Bronchial epithelial cell (primary cell): ENCODE results near the gene TNFRSF18. TPM values are rescaled to one million over a fixed set of nuclear protein-coding genes. Genes with fewer than 3 reads are reported as not detected.

Experiments used
- DNase-seq: peaks from one replicate; pipeline ENCODE4 v3.0.0-alpha.2; 2010; ENCODE audit warnings: low read depth
- FAIRE-seq: peaks from 2 replicates; lab custom pipeline; 2011; peaks lifted over from hg19 to GRCh38; lab: Jason Lieb, UNC
- H3K27me3 ChIP-seq: 2 replicates; pipeline ENCODE4 v1.5.1; 2011; ENCODE audit warnings: low read length; ENCODE audit not compliant: control insufficient read depth, insufficient read depth
- H3K36me3 ChIP-seq: 2 replicates; pipeline ENCODE4 v1.5.1; 2011; ENCODE audit warnings: low read length; ENCODE audit not compliant: control insufficient read depth, insufficient read depth
- H3K4me3 ChIP-seq: 2 replicates; pipeline ENCODE4 v1.5.1; 2011; ENCODE audit warnings: mild to moderate bottlenecking, low read depth, low read length, control low read depth
- total RNA-seq: library from RNA; depleted of rRNA; stranded (reverse); fragments of >200 nt; gene quantifications from 2 replicates; pipeline ENCODE4 v1.2.1, GENCODE V29; 2014
- TF ChIP-seq, protein P1 (sequence below): IDR thresholded peaks from 2 replicates; pipeline ENCODE4 v1.5.1; 2011; ENCODE audit warnings: mild to moderate bottlenecking, moderate library complexity, low read length, control low read depth, inconsistent platforms; ENCODE audit not compliant: insufficient read depth, severe bottlenecking

The TNFRSF18 gene
- total RNA-seq, 1 donor from 2014 or later = not detected

DNA sequence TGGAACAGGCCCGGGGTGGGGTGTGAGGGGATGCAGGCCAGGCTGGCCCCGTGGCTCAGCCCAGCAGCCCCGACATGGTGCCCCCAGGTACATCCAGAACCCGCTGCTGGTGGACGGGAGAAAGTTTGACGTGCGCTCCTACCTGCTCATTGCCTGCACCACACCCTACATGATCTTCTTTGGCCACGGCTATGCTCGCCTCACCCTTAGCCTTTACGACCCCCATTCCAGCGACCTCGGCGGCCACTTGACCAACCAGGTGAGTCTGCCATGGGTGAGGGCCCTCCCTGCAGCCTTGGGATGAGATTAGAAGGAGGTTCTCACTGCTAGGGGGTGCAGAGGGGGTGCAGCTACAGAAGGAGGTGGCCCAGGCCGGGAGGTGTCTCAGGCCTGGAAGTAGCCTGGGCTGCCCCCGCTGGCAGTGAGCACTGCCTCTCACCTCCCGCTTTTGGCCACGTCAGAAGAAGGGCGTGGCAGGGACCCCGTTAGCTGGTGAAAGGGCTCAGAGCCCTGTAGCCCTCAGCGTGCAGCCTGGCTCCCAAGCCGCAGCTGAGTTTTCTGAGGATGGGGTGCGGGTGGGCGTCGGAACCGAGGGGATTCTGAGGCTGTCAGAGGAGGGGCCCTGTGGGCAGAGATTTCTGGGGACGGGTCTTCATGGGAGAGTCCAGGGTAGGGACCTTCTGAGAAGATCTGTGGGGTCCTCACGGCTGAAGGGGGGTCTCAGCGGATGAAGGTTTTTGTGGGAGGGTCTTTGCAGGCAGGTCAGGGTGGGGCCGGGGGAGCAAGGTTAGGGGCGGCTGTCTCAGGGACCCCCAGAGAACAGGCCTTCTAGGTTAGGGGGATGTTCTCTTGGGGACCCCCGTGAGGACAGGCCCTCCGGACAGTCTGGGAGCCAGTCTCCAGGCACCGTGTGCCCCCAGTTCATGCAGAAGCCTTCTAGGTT is 22.3 kb downstream of the TNFRSF18 start:
- TF ChIP-seq, protein P1, sequence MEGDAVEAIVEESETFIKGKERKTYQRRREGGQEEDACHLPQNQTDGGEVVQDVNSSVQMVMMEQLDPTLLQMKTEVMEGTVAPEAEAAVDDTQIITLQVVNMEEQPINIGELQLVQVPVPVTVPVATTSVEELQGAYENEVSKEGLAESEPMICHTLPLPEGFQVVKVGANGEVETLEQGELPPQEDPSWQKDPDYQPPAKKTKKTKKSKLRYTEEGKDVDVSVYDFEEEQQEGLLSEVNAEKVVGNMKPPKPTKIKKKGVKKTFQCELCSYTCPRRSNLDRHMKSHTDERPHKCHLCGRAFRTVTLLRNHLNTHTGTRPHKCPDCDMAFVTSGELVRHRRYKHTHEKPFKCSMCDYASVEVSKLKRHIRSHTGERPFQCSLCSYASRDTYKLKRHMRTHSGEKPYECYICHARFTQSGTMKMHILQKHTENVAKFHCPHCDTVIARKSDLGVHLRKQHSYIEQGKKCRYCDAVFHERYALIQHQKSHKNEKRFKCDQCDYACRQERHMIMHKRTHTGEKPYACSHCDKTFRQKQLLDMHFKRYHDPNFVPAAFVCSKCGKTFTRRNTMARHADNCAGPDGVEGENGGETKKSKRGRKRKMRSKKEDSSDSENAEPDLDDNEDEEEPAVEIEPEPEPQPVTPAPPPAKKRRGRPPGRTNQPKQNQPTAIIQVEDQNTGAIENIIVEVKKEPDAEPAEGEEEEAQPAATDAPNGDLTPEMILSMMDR = no peak
- Histone ChIP-seq H3K4me3 (no peak overlapping the region), H3K27me3 (no peaks in the 10 kb centered on the region), H3K36me3 (no peaks in the 10 kb centered on the region)
- no peak for DNase-seq
- FAIRE-seq = no peak

- DNase-seq (no peak), FAIRE-seq (no peak)
- Histone ChIP-seq H3K27me3 (no peaks in the 10 kb centered on the region), H3K4me3 (no peak overlapping the region), H3K36me3 (no peaks in the 10 kb centered on the region)
- TF ChIP-seq, protein P1 = no peak
These were observed 23.1 kb downstream of the TNFRSF18 start for GRCh38 chr1:1183221-1183747.

GRCh38 chr1:1182491-1183220 is 23.7 kb downstream of the TNFRSF18 start:
- TF ChIP-seq, protein P1 = no peak
- Histone ChIP-seq H3K36me3 (no peaks in the 10 kb centered on the region), H3K4me3 (no peak overlapping the region), H3K27me3 (no peaks in the 10 kb centered on the region)
- FAIRE-seq = no peak
- no peak for DNase-seq

- no peak overlapping the region for H3K4me3 ChIP-seq
- no peaks in the 10 kb centered on the region for H3K36me3 ChIP-seq
- DNase-seq (no peak), FAIRE-seq (no peak)
- no peaks in the 10 kb centered on the region for H3K27me3 ChIP-seq
- TF ChIP-seq, protein P1 = no peak
These were observed 24.4 kb downstream of the TNFRSF18 start for GRCh38 chr1:1181938-1182410.

GRCh38 chr1:1181129-1181937 is 25.1 kb downstream of the TNFRSF18 start:
- TF ChIP-seq, protein P1 = no peak
- Histone ChIP-seq H3K4me3 (no peak overlapping the region), H3K27me3 (no peaks in the 10 kb centered on the region), H3K36me3 (no peaks in the 10 kb centered on the region)
- DNase-seq = no peak
- FAIRE-seq = no peak
